CD4-positive, alpha-beta T cell treated with Interleukin-17A for 4 hours (primary cell): ENCODE data around the gene SPDL1.

Experiments
- DNase-seq: peaks from one replicate; pipeline ENCODE4 v3.0.0-alpha.2; 2020; ENCODE audit warnings: mixed read lengths

SPDL1 gene

DNA sequence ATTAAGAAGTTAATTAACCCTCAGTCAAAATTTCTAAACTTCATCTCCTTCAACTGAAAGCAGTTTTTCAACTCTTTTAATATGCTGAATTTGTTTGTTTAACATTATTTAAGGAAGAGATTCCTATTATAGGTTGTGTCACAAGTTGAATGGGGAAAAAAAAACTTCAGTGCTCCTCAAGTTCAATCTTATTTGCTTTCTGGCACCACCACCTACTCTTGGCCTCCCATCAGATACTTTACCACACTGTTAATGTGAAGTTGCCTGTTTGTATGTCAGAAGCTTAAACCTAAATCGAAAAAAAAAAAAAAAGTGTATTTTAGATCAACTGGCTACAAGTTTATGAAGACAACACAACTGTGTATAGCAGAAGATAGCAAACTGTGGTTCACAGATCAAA is 49.4 kb downstream of the SPDL1 start:
- DNase-seq = no peak

DNA sequence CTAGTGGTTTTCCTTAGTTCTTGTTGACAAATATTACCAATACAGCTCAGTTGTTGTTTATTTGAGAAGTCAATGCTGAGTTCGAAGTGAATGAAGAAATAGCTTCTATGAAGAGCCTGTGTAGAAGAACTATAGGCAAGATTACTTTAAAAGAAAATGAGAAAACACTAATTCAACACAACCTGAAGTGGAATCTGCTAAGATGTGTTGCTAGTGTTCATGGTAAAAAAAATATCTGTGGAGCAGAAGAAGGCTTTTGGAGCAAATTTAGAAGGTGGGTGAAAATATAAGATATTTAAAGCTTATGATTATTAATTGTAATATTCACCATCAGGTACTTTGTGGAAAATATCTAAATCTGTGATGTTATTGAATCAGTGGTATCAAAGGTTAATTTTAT is 51.0 kb downstream of the SPDL1 start:
- no peak for DNase-seq

DNA sequence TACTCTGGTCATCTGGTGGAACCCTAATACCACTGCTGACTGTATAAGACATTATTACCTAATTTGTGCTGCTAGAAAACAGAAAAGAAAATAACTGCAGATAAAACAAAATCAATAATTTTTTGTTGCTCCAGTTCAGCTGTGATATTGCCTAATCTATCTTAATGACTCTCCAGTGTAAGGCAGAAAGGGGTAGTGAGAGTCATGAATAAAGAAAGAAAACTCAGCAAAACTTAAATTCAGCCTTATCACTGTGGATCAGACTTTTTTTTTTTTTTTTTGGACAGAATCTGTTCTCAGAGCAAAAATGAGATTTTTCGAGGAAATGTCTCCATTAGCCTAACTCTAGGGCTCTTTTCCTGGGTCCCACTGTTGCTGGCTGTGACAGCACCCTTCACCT is 52.4 kb downstream of the SPDL1 start:
- DNase-seq = no peak

DNA sequence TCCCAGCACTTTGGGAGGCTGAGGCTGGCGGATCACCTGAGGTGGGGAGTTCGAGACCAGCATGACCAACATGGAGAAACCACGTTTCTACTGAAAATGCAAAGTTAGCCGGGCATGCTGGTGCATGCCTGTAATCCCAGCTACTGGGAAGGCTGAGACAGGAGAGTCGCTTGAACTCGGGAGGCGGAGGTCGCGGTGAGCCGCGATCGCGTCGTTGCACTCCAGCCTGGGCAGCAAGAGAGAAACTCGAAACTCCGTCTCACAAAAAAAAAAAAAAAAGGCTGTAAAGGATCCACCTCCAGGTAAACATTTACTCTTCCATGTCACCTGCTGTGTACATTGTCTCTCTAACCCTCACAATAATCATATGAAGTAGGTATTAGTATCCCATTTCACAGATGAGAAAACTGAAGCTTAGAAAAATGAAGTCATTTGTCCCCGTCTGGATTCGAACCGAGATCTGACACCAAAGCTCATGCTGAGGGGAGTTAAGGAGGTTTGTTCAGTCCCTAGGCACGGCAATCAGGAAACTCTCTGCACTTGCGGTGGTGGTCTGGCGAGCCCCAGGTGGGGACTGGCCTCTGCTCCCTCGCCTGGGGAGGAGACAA is 53.0 kb downstream of the SPDL1 start:
- no peak for DNase-seq

DNA sequence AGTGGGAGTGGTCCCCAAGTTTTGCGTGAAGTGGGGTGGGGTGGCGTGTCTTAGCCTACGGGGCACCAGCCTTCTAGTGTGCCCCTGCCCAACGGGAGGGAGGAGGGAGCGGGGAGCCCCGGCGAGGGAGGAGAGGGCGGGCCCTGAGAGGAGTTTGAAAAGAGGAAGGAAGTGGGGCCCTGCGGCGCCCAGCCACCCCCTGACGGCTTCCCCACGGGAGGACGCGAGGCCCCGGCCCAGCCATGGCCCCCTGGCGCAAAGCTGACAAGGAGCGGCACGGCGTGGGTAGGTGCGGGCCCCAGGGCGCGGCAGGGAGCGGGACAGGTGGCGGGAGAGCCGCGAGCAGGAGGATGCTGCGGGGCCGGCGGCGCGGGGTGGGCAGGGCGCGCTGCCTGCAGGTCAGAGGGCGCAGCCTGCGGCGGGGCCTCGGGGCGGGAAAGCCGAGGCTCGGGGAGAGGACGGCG is 53.5 kb downstream of the SPDL1 start, which contains the start of gene DOCK2:
DOCK2 (plus strand) TSS at position 191 of the 464 bp plus-strand sequence; CDS start at position 243, 52 bp downstream.
- peak; percentile 77 for DNase-seq

DNA sequence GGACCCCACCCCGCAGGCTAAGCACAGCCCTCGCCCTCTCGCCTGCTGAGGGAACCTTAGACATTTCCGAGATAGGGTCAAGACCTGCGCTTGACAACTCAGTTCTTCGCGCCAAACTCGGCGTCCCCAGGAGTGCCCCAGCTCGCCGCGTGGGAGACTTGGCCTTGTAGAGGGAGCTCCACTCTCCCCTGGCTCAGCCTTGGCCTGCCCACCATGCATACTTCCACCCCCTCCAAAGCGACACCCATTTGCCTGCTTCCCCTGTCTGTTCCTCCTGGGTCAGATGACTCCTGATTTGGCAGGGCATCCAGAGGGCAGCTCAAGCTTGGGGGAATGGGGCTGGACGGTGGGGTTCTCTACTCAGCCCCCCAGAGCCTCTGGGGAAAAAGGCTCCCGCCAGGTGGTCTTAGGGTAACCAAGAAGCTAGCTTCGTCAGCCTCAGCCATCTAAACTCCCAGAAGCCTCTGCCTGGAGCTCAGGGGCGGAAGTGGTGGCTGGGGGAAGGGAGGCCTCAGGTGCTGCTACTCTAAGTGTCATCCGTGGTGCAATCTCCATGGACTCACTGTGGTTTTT is 54.1 kb downstream of the SPDL1 start:
- DNase-seq = peak; percentile 83

DNA sequence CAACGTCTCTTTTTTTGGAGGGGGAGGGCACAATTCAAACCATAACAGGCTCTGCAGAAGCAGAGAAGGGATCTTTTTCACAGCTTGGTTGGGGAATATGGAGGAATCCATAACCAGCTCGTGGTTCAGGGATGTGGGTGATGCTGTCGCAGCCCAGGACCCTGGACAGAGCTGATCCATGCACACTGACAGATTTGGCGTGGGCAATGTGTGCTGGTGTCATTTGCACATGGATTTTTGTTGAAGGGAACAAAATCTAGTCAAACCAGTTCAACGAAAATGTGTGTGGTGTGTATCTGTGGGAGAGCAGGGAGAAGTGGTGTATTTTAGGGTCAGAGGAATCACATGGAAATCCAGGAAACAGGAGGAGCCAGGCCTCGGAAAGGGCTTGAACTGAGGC is 57.7 kb downstream of the SPDL1 start:
- DNase-seq = no peak

DNA sequence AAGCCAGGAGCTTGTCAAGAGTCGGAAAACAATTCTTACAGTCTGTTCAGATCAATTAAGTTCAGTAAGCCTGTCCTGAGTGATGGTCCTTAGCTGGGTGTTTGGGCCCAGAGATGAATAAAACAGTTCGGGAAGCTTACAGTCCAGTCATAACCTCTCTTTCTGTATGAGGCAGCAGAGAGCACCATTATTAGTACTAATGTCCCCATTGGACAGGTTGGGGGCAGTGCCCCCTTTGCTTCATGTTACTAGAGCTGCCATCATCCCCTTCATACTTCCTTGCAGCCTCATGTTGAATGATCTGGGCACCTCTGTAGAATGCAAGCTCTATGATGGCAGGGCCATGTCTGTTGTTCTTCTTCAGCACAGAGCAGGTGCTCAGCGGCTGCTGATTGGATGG is 63.3 kb downstream of the SPDL1 start:
- no peak for DNase-seq

DNA sequence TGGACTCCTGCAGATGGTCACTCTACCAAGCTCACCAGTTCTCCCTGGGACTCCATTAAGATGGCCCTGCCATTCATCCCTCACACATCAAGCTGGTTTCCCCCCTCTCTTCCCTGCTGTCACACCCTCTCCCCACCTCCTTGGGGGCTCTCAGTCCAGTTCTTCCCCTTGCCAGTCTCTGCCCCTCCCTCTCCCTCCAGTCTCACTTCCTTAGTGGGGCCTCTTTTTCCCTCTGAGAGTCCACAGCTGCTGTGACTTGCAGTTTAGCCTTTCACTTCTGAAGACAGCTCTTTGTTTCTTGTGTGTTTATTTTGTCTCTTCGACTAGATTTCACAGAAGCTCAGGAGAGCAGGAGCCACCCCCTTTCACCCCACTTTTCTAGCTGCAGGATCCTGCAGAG is 64.0 kb downstream of the SPDL1 start:
- DNase-seq = no peak

DNA sequence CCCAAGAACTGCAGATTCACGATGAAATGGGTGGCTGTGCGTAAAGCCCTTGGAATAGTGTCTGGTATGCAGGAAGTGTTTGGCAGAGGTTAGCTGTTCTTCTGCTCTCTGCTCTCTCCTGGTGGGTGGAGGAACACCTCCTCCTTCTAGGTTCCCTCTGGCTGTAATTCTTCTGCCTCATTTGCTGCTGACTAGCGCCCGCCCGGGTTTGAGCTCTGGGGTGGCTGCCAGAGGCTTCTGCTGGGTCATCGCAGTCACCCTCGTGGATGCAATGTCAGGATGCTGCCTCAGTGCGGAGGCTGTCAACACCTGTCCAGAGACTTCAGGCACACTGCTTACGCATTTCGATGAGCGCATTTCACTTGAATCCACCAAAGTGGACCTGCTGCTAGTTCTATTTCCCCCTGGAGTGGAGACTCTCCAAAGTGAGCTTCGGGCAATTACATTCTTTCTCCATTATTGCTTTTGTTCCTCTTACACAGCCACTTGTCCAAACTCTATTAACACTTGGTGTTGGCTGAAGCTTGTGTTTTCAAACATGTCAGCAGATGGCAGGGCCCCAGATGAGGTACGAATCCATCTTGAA is 65.2 kb downstream of the SPDL1 start:
- DNase-seq = no peak

DNA sequence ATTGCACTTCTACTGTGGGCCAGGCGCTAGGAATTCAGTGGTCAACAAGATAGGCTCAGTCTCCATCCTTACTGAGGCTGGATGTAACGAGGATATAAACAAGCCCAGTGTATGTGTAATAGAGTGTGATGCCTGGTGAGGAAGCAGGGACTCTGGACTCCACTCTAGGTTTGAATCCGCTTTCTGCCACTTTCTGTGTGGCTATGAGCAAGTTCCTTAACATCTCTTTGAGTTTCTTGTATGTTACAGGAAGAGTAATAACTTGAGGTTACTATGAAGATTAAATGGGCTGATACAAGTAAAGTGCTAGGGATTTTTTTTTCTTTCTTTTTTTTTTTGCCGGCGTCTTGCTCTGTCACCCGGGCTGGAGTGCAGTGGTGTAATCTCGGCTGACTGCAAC is 65.9 kb downstream of the SPDL1 start:
- DNase-seq = peak; percentile 29

DNA sequence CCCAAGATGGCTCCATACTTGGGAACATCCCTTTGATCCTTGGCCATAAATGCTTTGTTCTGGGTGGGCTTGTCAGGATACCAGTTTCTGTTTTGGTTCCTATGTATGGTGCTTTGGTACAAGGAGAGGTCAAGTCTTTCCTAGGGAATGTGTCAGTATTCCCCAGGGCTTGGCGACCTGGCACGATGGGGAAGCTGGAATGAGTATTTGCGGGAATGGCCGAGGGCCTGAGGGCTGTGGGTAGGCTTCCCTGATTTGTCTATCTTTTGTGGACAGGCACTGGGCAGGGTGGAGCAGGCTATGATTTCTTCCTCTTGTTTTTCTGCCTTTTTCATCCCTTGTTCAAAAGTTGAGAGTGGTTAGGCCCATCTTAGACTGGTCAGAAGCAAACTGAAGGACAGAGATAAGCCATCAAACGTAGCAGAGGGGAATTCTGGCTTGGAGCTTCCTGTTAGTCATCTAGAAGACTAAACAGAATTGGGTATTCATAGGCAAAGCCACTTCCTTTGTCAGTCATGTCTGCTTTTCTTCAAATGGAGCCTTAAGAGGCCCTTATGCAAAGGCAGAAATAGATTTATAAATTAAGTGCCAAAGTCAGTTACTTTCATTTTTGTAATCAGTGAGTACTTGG is 67.2 kb downstream of the SPDL1 start:
- DNase-seq = no peak

DNA sequence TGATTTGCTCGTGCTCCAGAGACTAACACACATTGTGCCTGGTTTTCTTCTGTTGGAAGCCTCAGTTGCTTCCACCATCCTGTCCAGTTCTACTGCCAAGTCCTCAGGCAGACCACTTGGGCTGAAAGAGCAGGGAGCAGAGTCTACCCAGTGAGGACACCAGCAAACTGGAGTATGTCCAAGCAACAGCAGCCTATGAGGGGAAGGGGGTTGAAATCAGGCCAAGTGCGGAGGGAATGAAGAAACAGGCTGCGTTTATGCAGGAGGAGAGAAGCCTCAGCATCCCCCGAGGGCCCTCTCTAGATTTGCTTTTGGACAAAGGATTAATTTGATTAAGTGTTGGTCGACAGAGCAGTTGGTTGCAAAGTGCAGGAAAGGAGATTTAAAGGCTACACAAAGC is 68.0 kb downstream of the SPDL1 start:
- no peak for DNase-seq

DNA sequence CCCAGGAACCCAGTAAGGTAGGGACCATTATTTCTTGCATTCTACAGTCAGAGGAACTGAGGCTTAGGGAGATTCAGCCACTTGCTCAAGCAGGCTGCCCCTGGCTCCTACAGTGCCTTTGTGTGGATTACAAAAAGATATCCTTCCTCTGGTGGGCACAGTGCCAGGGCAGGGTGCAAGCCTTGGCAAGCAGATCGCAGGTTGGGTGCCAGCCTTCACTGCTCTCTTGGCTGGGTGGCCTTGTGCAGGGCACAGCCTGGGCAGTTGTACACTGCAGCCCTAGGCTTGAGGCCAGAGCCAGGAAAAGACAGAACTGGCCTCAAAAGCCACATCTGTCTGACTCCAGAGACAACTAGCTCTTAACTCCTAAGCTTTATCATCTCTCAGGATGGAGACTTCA is 68.5 kb downstream of the SPDL1 start:
- no peak for DNase-seq

DNA sequence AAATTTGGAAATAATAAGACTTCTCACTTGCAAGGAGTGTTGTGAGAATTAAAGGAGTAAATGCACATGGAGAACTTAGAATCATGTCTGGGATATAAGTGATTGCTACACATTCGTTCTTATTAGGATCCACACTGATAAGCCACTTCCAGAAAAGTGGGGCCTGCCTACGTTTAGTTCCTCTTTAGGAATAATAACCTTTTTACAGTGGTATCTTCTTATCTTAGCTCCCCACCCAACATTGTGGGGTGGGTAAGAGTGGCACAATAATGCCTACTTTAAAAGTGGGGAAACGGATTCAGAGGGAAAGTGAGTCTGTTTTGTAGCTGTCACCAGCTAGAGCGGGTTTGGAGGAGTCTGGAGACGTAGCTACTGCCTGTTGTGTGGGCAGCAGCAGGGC is 69.5 kb downstream of the SPDL1 start:
- DNase-seq = no peak
